WTC11 (cell line): ENCODE measurements around the gene ZFAND3.

ENCODE experiments used
- NFE2L1 ChIP-seq: sonication (generic); formaldehyde crosslinking; IDR thresholded peaks from 2 replicates; pipeline ENCODE4 v1.8.1; 2023; ENCODE audit warnings: missing genetic modification reagents
- TP53 ChIP-seq: sonication (generic); formaldehyde crosslinking; IDR thresholded peaks from 2 replicates; pipeline ENCODE4 v1.8.1; 2023; ENCODE audit warnings: mild to moderate bottlenecking, missing genetic modification reagents
- TF ChIP-seq, protein P1 (sequence below): fragments of 200-600 bp; IDR thresholded peaks from 2 replicates; pipeline ENCODE4 v1.8.0; 2022; ENCODE audit warnings: antibody characterized with exemption
- TF ChIP-seq, protein P2 (sequence below): sonication (generic); formaldehyde crosslinking; IDR thresholded peaks from 2 replicates; pipeline ENCODE4 v1.8.1; 2022; ENCODE audit warnings: mild to moderate bottlenecking, moderate library complexity, missing genetic modification reagents
- TF ChIP-seq, protein P3 (sequence below): sonication (generic); formaldehyde crosslinking; conservative IDR thresholded peaks from 2 replicates; pipeline ENCODE4 v1.8.1; 2022; ENCODE audit warnings: mild to moderate bottlenecking, missing genetic modification reagents
- TF ChIP-seq, protein P4 (sequence below): sonication (generic); formaldehyde crosslinking; IDR thresholded peaks from 2 replicates; pipeline ENCODE4 v1.8.0; 2022; ENCODE audit warnings: missing genetic modification reagents

- TF ChIP-seq NFE2L1 (no peak), TP53 (CRISPR knock-in tag) (no peak)
- TF ChIP-seq, protein P1, sequence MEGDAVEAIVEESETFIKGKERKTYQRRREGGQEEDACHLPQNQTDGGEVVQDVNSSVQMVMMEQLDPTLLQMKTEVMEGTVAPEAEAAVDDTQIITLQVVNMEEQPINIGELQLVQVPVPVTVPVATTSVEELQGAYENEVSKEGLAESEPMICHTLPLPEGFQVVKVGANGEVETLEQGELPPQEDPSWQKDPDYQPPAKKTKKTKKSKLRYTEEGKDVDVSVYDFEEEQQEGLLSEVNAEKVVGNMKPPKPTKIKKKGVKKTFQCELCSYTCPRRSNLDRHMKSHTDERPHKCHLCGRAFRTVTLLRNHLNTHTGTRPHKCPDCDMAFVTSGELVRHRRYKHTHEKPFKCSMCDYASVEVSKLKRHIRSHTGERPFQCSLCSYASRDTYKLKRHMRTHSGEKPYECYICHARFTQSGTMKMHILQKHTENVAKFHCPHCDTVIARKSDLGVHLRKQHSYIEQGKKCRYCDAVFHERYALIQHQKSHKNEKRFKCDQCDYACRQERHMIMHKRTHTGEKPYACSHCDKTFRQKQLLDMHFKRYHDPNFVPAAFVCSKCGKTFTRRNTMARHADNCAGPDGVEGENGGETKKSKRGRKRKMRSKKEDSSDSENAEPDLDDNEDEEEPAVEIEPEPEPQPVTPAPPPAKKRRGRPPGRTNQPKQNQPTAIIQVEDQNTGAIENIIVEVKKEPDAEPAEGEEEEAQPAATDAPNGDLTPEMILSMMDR, result no peak
- TF ChIP-seq, protein P2, sequence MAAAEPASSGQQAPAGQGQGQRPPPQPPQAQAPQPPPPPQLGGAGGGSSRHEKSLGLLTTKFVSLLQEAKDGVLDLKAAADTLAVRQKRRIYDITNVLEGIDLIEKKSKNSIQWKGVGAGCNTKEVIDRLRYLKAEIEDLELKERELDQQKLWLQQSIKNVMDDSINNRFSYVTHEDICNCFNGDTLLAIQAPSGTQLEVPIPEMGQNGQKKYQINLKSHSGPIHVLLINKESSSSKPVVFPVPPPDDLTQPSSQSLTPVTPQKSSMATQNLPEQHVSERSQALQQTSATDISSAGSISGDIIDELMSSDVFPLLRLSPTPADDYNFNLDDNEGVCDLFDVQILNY (CRISPR knock-in tag), result no peak
- TF ChIP-seq, protein P3, sequence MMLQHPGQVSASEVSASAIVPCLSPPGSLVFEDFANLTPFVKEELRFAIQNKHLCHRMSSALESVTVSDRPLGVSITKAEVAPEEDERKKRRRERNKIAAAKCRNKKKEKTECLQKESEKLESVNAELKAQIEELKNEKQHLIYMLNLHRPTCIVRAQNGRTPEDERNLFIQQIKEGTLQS (CRISPR knock-in tag), result no peak
- TF ChIP-seq, protein P4, sequence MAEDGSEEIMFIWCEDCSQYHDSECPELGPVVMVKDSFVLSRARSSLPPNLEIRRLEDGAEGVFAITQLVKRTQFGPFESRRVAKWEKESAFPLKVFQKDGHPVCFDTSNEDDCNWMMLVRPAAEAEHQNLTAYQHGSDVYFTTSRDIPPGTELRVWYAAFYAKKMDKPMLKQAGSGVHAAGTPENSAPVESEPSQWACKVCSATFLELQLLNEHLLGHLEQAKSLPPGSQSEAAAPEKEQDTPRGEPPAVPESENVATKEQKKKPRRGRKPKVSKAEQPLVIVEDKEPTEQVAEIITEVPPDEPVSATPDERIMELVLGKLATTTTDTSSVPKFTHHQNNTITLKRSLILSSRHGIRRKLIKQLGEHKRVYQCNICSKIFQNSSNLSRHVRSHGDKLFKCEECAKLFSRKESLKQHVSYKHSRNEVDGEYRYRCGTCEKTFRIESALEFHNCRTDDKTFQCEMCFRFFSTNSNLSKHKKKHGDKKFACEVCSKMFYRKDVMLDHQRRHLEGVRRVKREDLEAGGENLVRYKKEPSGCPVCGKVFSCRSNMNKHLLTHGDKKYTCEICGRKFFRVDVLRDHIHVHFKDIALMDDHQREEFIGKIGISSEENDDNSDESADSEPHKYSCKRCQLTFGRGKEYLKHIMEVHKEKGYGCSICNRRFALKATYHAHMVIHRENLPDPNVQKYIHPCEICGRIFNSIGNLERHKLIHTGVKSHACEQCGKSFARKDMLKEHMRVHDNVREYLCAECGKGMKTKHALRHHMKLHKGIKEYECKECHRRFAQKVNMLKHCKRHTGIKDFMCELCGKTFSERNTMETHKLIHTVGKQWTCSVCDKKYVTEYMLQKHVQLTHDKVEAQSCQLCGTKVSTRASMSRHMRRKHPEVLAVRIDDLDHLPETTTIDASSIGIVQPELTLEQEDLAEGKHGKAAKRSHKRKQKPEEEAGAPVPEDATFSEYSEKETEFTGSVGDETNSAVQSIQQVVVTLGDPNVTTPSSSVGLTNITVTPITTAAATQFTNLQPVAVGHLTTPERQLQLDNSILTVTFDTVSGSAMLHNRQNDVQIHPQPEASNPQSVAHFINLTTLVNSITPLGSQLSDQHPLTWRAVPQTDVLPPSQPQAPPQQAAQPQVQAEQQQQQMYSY (CRISPR knock-in tag), result no peak
These were observed 98.0 kb downstream of the ZFAND3 start for GRCh38 chr6:37917566-37917965.
